Fibroblast of lung (primary cell): ENCODE measurements around the gene ZNF385B.

Experiments used
- CTCF ChIP-seq, 2 donors: IDR thresholded peaks in 1 of 2; conservative IDR thresholded peaks in 1 of 2; 1 replicate in 1 of 2; 2 replicates in 1 of 2; pipeline ENCODE4 v1.5.1; 2011 to 2012; ENCODE audit warnings: low read length in 2 of 2, control low read depth in 1 of 2, inconsistent platforms in 1 of 2, low read depth in 1 of 2, mild to moderate bottlenecking in 1 of 2
- EZH2 ChIP-seq: IDR thresholded peaks from 2 replicates; pipeline ENCODE4 v1.5.1; 2012; ENCODE audit warnings: low read length, control low read depth, mild to moderate bottlenecking; ENCODE audit errors: missing control alignments

GRCh38 chr2:179860255-179861026 lies 971 bp downstream of the ZNF385B start:
- no peak for TF ChIP-seq EZH2
- no peak for TF ChIP-seq CTCF (conservative IDR thresholded peaks at IDR 0.05 in 1 of 2, IDR thresholded peaks at IDR 0.05 in 1 of 2; ENCODE audit: low read depth in 1 of 2, low read length in 2 of 2)
